Measurements from ENCODE around the gene NODAL.

NODAL gene

DNA sequence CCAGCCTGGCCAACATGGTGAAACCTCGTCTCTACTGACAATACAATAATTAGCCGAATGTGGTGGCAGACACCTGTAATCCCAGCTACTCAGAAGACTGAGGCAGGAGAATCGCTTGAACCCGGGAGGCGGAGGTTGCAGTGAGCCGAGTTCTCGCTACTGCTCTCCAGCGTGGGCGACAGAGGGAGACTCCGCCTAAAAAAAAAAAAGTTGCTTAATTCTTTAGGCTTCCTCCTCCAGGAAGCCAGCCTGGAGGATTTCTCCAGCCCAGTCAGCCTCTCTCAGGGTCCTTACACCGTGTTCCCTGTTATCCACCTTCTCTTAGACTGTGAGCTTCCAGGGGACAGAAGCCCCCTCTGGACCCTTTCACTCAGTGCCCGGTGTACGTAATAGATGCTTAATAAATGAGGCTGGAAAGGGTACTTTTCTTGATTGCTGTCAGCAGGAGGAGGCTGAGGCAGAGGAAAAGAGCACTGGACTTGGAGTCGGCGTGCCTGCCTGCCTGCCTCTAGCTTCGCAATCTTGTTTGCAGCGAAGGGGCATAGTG, 16.4 kb upstream of the NODAL start:
- no peaks in the 10 kb centered on the region for H3K4me1 ChIP-seq (ENCODE audit: control insufficient read depth in 1 of 2, insufficient read depth in 1 of 2, low read depth in 1 of 2, low read length in 1 of 2)
- no peaks in the 10 kb centered on the region for H3K36me3 ChIP-seq
- peaks cover 69% of the 10 kb centered on the region for H3K27me3 ChIP-seq
- TF ChIP-seq CTCF (IDR thresholded peaks at IDR 0.05), result no peak
- H3K4me3 ChIP-seq (ENCODE audit: low read depth in 1 of 2, low read length in 1 of 2), result no peak overlapping the region
- H3K27ac ChIP-seq, result no peak overlapping the region
- no peaks in the 10 kb centered on the region for H3K9me3 ChIP-seq

GRCh38 chr10:70456164-70456563, 14.7 kb upstream of the NODAL start:
- TF ChIP-seq CTCF (IDR thresholded peaks at IDR 0.05), result no peak
- no peaks in the 10 kb centered on the region for H3K4me1 ChIP-seq (ENCODE audit: control insufficient read depth in 1 of 2, insufficient read depth in 1 of 2, low read depth in 1 of 2, low read length in 1 of 2)
- no peak overlapping the region for H3K27ac ChIP-seq
- H3K4me3 ChIP-seq (ENCODE audit: low read depth in 1 of 2, low read length in 1 of 2), result no peak overlapping the region
- no peaks in the 10 kb centered on the region for H3K9me3 ChIP-seq
- peaks cover 66% of the 10 kb centered on the region for H3K27me3 ChIP-seq
- no peaks in the 10 kb centered on the region for H3K36me3 ChIP-seq

GRCh38 chr10:70455213-70455630, 13.7 kb upstream of the NODAL start:
- no peaks in the 10 kb centered on the region for H3K36me3 ChIP-seq
- H3K4me3 ChIP-seq (ENCODE audit: low read depth in 1 of 2, low read length in 1 of 2), result no peak overlapping the region
- H3K27ac ChIP-seq, result no peak overlapping the region
- H3K4me1 ChIP-seq (ENCODE audit: control insufficient read depth in 1 of 2, insufficient read depth in 1 of 2, low read depth in 1 of 2, low read length in 1 of 2), result no peaks in the 10 kb centered on the region
- TF ChIP-seq CTCF (IDR thresholded peaks at IDR 0.05), result no peak
- peaks cover 65% of the 10 kb centered on the region for H3K27me3 ChIP-seq
- no peaks in the 10 kb centered on the region for H3K9me3 ChIP-seq

- Histone ChIP-seq H3K4me3 (ENCODE audit: low read depth in 1 of 2, low read length in 1 of 2) (no peak overlapping the region), H3K36me3 (no peaks in the 10 kb centered on the region), H3K9me3 (no peaks in the 10 kb centered on the region), H3K27me3 (peaks cover 24% of the 10 kb centered on the region), H3K4me1 (ENCODE audit: control insufficient read depth in 1 of 2, insufficient read depth in 1 of 2, low read depth in 1 of 2, low read length in 1 of 2) (no peaks in the 10 kb centered on the region), H3K27ac (no peak overlapping the region)
- no peak for TF ChIP-seq CTCF (IDR thresholded peaks at IDR 0.05)
Observed at GRCh38 chr10:70448236-70448635, 6.8 kb upstream of the NODAL start.

GRCh38 chr10:70445718-70446657, 4.5 kb upstream of the NODAL start:
- Histone ChIP-seq H3K27me3 (peaks cover 46% of the 10 kb centered on the region), H3K4me1 (ENCODE audit: control insufficient read depth in 1 of 2, insufficient read depth in 1 of 2, low read depth in 1 of 2, low read length in 1 of 2) (peaks cover under 1 to 2% of the 10 kb centered on the region in 2 experiments), H3K9me3 (no peaks in the 10 kb centered on the region), H3K4me3 (ENCODE audit: low read depth in 1 of 2, low read length in 1 of 2) (no peak overlapping the region), H3K36me3 (no peaks in the 10 kb centered on the region), H3K27ac (no peak overlapping the region)
- no peak for TF ChIP-seq CTCF (IDR thresholded peaks at IDR 0.05)
